Measurements from ENCODE around the gene PRKAR2B.

DNA sequence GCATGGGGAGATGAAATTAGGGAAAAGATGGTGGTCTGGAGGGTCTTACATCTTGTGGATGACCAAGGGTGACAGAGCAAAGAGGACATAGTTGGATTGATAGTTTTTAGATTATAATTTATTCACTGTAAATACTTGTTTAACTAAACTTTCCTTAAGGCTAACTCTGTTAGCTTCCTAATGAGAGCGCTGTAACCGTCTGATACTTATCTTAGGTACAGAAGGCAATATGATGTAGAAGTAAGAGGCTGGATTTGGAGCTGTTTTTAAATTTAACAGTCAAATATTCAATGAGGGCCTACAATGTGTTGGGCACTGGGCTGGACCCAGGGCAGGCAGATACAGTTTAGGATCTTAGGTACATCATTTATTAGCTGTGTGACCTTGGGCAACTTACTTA lies 36.0 kb downstream of the PRKAR2B start:
- TF ChIP-seq, protein P1, sequence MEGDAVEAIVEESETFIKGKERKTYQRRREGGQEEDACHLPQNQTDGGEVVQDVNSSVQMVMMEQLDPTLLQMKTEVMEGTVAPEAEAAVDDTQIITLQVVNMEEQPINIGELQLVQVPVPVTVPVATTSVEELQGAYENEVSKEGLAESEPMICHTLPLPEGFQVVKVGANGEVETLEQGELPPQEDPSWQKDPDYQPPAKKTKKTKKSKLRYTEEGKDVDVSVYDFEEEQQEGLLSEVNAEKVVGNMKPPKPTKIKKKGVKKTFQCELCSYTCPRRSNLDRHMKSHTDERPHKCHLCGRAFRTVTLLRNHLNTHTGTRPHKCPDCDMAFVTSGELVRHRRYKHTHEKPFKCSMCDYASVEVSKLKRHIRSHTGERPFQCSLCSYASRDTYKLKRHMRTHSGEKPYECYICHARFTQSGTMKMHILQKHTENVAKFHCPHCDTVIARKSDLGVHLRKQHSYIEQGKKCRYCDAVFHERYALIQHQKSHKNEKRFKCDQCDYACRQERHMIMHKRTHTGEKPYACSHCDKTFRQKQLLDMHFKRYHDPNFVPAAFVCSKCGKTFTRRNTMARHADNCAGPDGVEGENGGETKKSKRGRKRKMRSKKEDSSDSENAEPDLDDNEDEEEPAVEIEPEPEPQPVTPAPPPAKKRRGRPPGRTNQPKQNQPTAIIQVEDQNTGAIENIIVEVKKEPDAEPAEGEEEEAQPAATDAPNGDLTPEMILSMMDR (IDR thresholded peaks at IDR 0.05): no peak
- no peak for TF ChIP-seq POLR2A (IDR thresholded peaks at IDR 0.05)

All from tibial nerve (tissue), 3 donors.